ELF-1 (cell line): ENCODE data around the gene SLC6A16.
A peak's percentile ranks its signal among the peaks of the same experiment; 100 is the strongest.
"Not testable (repeated sequence)": the region's sequence is repeated elsewhere in the genome, so short reads cannot be mapped to it uniquely, and the experiment has no call there.

Experiments used
- DNase-seq: peaks from one replicate; pipeline ENCODE4 v3.0.0-alpha.2; 2016; ENCODE audit warnings: low read depth, low spot score

The SLC6A16 gene

GRCh38 chr19:49324801-49325576 lies at the start of gene SLC6A16:
Gene SLC6A16, minus strand, starts transcription at chr19:49325191. Its CDS starts 13,844 bp downstream, at chr19:49311347.
- DNase-seq = no peak

GRCh38 chr19:49373174-49373573 lies 48.2 kb upstream of the SLC6A16 start:
- not testable (repeated sequence) for DNase-seq

GRCh38 chr19:49371184-49371583 lies 46.2 kb upstream of the SLC6A16 start:
- DNase-seq = no peak

- no peak for DNase-seq
These were observed 43.8 kb upstream of the SLC6A16 start for GRCh38 chr19:49368711-49369358.

- no peak for DNase-seq
These were observed 41.1 kb upstream of the SLC6A16 start for GRCh38 chr19:49366110-49366509.

GRCh38 chr19:49364083-49364737 lies 39.2 kb upstream of the SLC6A16 start:
- DNase-seq = no peak

- peak; percentile 100 for DNase-seq
These were observed 38.5 kb upstream of the SLC6A16 start, which contains the start of gene DKKL1 for GRCh38 chr19:49363268-49364082. Gene DKKL1, plus strand, starts transcription at chr19:49363877. Its CDS starts 122 bp downstream, at chr19:49363999.

- no peak for DNase-seq
These were observed 37.9 kb upstream of the SLC6A16 start for GRCh38 chr19:49362929-49363267.

GRCh38 chr19:49362048-49362928 lies 37.3 kb upstream of the SLC6A16 start, which contains the start of gene TEAD2:
Gene TEAD2, minus strand, starts transcription at chr19:49362416. Its CDS starts 2,341 bp downstream, at chr19:49360075.
- peak; percentile 70 for DNase-seq

GRCh38 chr19:49361438-49362047 lies 36.6 kb upstream of the SLC6A16 start:
- peak; percentile 86 for DNase-seq

GRCh38 chr19:49359851-49360820 lies 35.1 kb upstream of the SLC6A16 start:
- no peak for DNase-seq

- no peak for DNase-seq
These were observed 32.2 kb upstream of the SLC6A16 start for GRCh38 chr19:49357186-49357585.

- no peak for DNase-seq
These were observed 31.4 kb upstream of the SLC6A16 start for GRCh38 chr19:49356382-49356781.

- no peak for DNase-seq
These were observed 30.9 kb upstream of the SLC6A16 start for GRCh38 chr19:49355909-49356353.

- DNase-seq = no peak
These were observed 24.6 kb upstream of the SLC6A16 start for GRCh38 chr19:49349567-49349966.

GRCh38 chr19:49348305-49349189 lies 23.6 kb upstream of the SLC6A16 start:
- DNase-seq = no peak

GRCh38 chr19:49347835-49348234 lies 22.8 kb upstream of the SLC6A16 start:
- DNase-seq = peak; percentile 76

- no peak for DNase-seq
These were observed 22.2 kb upstream of the SLC6A16 start for GRCh38 chr19:49347191-49347590.
